Breast epithelium (tissue), 3 donors: Measurements from ENCODE around the gene ADCY5.

Source experiments
- POLR2A ChIP-seq: fragments of 450-650 bp; IDR thresholded peaks from one replicate; pipeline ENCODE4 v1.6.1; 2016; ENCODE audit warnings: antibody characterized with exemption, mild to moderate bottlenecking, moderate library complexity
- POLR2AphosphoS5 ChIP-seq, 3 donors: sonication (generic); formaldehyde crosslinking; IDR thresholded peaks; one replicate each; pipeline ENCODE4 v1.6.1; 2017; ENCODE audit warnings: antibody characterized with exemption in 3 of 3
- TF ChIP-seq, protein P1 (sequence below), 3 donors: fragments of 450-650 bp; IDR thresholded peaks; one replicate each; pipeline ENCODE4 v1.5.1; 2016 to 2017; ENCODE audit warnings: antibody characterized with exemption in 3 of 3, mild to moderate bottlenecking in 3 of 3, moderate library complexity in 3 of 3

DNA sequence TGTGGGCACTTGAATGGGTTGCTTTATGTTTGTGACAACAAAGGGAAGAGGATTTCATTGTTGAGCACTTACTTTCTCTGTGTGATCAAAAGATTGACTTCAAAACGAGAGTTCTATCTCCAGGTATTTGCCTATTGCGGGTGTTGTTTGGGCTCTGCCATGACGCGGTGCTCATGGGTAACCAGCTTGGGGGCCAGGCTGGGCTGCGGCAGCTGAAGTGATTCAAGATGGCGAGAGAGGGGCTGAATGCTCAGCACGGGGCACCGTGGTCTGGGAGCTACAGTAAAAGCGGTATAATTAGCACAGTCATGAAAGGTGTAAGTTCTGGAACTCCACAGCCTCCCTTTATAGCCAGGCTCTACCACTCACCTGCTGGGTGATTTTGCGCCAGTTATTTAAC is 31.0 kb upstream of the ADCY5 start:
- TF ChIP-seq, protein P1, sequence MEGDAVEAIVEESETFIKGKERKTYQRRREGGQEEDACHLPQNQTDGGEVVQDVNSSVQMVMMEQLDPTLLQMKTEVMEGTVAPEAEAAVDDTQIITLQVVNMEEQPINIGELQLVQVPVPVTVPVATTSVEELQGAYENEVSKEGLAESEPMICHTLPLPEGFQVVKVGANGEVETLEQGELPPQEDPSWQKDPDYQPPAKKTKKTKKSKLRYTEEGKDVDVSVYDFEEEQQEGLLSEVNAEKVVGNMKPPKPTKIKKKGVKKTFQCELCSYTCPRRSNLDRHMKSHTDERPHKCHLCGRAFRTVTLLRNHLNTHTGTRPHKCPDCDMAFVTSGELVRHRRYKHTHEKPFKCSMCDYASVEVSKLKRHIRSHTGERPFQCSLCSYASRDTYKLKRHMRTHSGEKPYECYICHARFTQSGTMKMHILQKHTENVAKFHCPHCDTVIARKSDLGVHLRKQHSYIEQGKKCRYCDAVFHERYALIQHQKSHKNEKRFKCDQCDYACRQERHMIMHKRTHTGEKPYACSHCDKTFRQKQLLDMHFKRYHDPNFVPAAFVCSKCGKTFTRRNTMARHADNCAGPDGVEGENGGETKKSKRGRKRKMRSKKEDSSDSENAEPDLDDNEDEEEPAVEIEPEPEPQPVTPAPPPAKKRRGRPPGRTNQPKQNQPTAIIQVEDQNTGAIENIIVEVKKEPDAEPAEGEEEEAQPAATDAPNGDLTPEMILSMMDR (IDR thresholded peaks at IDR 0.05): no peak
- TF ChIP-seq POLR2AphosphoS5 (IDR thresholded peaks at IDR 0.05) (no peak), POLR2A (no peak)
